Osteocyte (in vitro differentiated cells): ENCODE results near the gene ENDOD1. TPM values are rescaled to one million over a fixed set of nuclear protein-coding genes. Genes with fewer than 3 reads are reported as not detected.

Experiments
- DNase-seq: peaks from one replicate; pipeline ENCODE4 v3.0.0; 2021; ENCODE audit warnings: mixed read lengths; ENCODE audit not compliant: unreplicated experiment; ENCODE audit errors: extremely low spot score
- H3K27ac Mint-ChIP-seq: one replicate; pipeline ENCODE4 v1.8.0; 2021; ENCODE audit warnings: mild to moderate bottlenecking, mixed read lengths; ENCODE audit not compliant: unreplicated experiment
- H3K27me3 Mint-ChIP-seq: one replicate; pipeline ENCODE4 v1.8.0; 2021; ENCODE audit warnings: mixed read lengths; ENCODE audit not compliant: unreplicated experiment
- H3K36me3 Mint-ChIP-seq: one replicate; pipeline ENCODE4 v1.8.0; 2021; ENCODE audit warnings: mixed read lengths; ENCODE audit not compliant: unreplicated experiment
- H3K4me1 Mint-ChIP-seq: one replicate; pipeline ENCODE4 v1.8.0; 2021; ENCODE audit warnings: mixed read lengths; ENCODE audit not compliant: unreplicated experiment
- H3K4me3 Mint-ChIP-seq: one replicate; pipeline ENCODE4 v1.8.0; 2021; ENCODE audit warnings: mild to moderate bottlenecking, moderate library complexity, mixed read lengths; ENCODE audit not compliant: unreplicated experiment
- H3K9me3 Mint-ChIP-seq: one replicate; pipeline ENCODE4 v1.8.0; 2021; ENCODE audit warnings: mixed read lengths; ENCODE audit not compliant: unreplicated experiment
- total RNA-seq: library from RNA; stranded (reverse); gene quantifications from 2 replicates; pipeline ENCODE4 v1.2.1, GENCODE V29; 2021
- TF ChIP-seq, protein P1 (sequence below): fragments of 200-600 bp; sonication (generic); IDR thresholded peaks from 2 replicates; pipeline ENCODE4 v1.5.0; 2021; ENCODE audit warnings: antibody characterized with exemption, mild to moderate bottlenecking, moderate library complexity

ENDOD1 gene
- total RNA-seq, 1 donor from 2014 or later = 91.6 TPM

DNA sequence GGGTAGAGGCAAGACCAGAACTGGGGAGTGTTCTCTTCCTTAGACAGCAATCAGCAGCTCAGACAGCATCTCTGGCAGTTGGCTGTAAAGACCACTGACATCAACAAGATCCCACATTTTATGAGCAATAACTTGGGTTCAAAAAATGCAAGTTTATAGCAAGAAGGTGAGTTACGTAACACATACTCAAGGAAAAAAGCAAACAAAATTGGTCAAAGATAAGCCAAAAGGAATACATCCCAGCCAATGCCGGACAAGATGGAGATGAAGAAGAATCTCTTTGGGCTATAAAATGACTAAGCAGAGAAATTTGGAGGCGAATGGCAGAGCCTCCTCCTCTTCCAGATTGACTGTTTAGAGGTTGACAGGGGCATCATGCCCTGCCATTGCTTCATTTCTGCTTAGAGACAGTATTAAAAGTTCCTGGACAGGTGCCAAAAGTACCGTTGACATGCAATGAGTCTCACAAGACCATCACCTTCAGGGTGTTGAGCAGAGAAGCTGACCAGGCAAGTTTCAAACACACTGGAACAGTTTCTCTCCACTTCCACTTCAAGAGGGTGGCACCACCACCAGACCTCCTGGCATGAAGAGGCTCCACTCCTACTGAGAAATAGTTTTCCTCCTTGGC lies 55.9 kb downstream of the ENDOD1 start:
- Mint-ChIP-seq H3K27me3 (no peaks in the 10 kb centered on the region), H3K4me1 (peaks cover 44% of the 10 kb centered on the region), H3K36me3 (peaks cover 3% of the 10 kb centered on the region), H3K9me3 (peaks cover 7% of the 10 kb centered on the region), H3K4me3 (no peak overlapping the region), H3K27ac (no peak overlapping the region)
- DNase-seq = no peak
- TF ChIP-seq, protein P1, sequence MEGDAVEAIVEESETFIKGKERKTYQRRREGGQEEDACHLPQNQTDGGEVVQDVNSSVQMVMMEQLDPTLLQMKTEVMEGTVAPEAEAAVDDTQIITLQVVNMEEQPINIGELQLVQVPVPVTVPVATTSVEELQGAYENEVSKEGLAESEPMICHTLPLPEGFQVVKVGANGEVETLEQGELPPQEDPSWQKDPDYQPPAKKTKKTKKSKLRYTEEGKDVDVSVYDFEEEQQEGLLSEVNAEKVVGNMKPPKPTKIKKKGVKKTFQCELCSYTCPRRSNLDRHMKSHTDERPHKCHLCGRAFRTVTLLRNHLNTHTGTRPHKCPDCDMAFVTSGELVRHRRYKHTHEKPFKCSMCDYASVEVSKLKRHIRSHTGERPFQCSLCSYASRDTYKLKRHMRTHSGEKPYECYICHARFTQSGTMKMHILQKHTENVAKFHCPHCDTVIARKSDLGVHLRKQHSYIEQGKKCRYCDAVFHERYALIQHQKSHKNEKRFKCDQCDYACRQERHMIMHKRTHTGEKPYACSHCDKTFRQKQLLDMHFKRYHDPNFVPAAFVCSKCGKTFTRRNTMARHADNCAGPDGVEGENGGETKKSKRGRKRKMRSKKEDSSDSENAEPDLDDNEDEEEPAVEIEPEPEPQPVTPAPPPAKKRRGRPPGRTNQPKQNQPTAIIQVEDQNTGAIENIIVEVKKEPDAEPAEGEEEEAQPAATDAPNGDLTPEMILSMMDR = no peak

DNA sequence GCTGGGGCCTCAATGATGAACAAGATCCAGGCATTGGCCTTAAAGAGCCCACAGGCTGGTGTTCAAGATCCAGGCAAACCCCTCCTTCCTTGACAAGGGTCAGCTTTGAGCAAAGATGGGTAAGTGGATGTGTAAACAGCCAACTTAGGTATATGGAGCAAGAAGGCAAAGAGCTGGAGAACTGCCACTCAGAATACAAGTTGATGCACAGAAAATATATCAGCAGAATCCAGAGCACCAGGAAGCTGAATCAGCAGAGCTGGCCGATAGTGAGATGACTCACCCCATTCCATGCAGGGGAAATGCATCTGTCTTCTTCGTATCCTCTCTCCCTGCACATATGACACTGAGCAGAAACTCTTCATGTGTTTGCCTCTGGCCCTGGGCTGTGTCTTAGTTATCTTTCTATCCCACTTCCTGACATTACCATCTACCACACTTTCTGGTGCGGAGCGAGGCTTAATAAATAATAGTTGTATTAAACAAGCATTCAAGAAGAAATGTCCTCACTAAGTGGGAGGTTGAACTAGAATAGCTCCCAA lies 57.8 kb downstream of the ENDOD1 start:
- TF ChIP-seq, protein P1 = no peak
- Mint-ChIP-seq H3K27me3 (no peaks in the 10 kb centered on the region), H3K36me3 (peaks cover 3% of the 10 kb centered on the region), H3K27ac (peak overlapping the region; percentile 86), H3K4me3 (no peak overlapping the region), H3K9me3 (peaks cover 7% of the 10 kb centered on the region), H3K4me1 (peaks cover 57% of the 10 kb centered on the region)
- no peak for DNase-seq

DNA sequence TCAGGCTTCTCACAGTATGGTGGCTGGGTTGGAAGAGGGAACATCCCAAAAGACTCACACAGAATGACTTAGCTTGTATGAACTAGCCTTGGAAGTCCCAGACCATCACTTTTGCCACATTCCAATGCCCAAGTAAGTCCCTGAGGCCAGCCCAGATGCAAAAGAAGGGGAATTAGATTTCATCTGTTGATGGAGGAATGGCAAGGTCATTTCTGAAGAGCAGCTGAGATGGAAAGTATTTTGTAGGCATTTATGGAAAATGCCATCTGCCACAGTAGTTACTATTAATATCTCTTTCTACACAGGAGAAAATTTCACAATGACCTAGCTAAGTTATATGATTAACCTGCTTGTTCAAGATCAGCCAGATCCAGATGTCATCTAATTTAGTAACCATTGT lies 58.8 kb downstream of the ENDOD1 start:
- Mint-ChIP-seq H3K36me3 (peaks cover 3% of the 10 kb centered on the region), H3K27ac (peak overlapping the region; percentile 86), H3K4me1 (peaks cover 57% of the 10 kb centered on the region), H3K4me3 (no peak overlapping the region), H3K9me3 (peaks cover 3% of the 10 kb centered on the region), H3K27me3 (no peaks in the 10 kb centered on the region)
- no peak for DNase-seq
- TF ChIP-seq, protein P1 = no peak

DNA sequence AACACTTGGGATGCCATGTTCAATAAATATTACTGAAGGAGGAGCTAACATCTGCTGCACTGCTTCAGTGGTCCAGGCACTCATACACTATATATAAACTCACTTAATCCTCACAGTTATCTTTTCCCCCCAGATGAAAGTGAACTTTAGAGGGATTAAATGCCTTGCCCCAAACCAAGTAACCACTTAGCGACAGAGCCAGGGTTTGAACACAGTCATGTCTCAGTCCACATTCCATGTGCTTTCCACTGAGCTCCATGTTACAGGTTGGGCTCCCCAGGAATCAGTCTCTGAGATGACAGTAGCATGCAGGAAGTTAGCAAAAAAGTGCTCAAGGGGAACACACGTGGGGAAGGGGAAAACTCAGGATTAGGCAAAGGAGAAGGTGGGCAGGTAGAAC lies 59.3 kb downstream of the ENDOD1 start:
- Mint-ChIP-seq H3K27ac (peak overlapping the region; percentile 86), H3K27me3 (no peaks in the 10 kb centered on the region), H3K36me3 (peaks cover 3% of the 10 kb centered on the region), H3K9me3 (peaks cover 3% of the 10 kb centered on the region), H3K4me1 (peaks cover 56% of the 10 kb centered on the region), H3K4me3 (no peak overlapping the region)
- TF ChIP-seq, protein P1 = no peak
- no peak for DNase-seq

DNA sequence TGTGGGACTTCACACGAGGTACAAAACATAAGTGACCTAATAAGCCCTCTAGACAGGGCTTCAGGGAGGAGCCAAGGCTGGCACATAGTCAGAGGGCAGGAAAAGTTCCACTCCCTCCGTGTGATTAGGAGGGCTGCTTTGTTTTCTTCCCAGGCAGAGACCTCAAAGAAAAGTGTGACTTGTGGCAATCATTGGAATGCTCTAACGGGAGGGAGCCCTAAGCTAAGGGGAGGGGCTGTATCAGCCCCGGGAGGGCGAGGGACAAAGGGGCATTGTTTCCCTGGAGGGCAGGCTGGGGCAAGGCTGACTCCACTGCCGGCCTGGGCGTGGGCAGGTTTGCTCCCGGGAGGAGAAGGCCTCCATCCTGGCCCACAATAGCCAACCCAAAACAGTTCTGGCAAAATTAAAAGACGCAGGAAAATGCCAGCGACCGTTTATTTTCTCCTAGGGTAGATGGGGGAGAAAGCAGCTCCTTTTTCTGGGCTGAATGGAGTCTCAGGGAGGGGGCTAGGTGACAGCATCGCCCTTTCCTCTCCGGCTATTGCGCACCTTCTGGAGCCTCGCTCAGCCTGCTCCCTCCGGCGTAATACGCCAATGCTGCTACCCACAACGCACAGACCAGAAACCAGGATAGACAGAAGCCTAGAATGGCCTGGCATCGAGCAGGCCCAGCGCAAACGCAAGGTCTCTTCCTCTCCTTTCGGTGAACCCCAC lies 60.2 kb downstream of the ENDOD1 start:
- Mint-ChIP-seq H3K4me1 (peaks cover 53% of the 10 kb centered on the region), H3K4me3 (peak overlapping the region; percentile 20), H3K36me3 (no peaks in the 10 kb centered on the region), H3K27ac (peak overlapping the region; percentile 86), H3K9me3 (no peaks in the 10 kb centered on the region), H3K27me3 (no peaks in the 10 kb centered on the region)
- TF ChIP-seq, protein P1 = no peak
- no peak for DNase-seq
